Measurements from ENCODE around the gene PTGR2.
A peak's percentile ranks its signal among the peaks of the same experiment; 100 is the strongest.
"Not testable (repeated sequence)": the region's sequence is repeated elsewhere in the genome, so short reads cannot be mapped to it uniquely, and the experiment has no call there.

The PTGR2 gene

DNA sequence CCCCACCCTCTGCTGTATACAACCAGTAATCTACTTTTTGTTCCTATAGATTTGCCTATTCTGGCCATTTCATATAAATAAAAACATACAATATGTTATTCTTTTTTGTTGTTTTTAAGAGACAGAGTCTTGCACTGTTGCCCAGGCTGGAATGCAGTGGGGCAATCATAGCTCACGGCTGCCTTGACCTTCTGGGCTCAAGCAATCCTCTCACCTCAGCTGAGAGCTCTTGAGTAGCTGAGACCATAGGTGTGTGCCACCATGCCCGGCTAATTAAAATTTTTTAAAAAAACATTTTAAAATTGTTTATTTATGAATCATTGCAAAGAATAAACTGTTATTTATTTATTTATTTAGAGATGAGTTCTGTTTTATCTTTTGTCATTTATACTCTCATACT lies 11.6 kb downstream of the PTGR2 start:
- no peak overlapping the region for H3K4me3 ChIP-seq (ENCODE audit: control insufficient read depth, low read depth, low read length)
- TF ChIP-seq, protein P1, sequence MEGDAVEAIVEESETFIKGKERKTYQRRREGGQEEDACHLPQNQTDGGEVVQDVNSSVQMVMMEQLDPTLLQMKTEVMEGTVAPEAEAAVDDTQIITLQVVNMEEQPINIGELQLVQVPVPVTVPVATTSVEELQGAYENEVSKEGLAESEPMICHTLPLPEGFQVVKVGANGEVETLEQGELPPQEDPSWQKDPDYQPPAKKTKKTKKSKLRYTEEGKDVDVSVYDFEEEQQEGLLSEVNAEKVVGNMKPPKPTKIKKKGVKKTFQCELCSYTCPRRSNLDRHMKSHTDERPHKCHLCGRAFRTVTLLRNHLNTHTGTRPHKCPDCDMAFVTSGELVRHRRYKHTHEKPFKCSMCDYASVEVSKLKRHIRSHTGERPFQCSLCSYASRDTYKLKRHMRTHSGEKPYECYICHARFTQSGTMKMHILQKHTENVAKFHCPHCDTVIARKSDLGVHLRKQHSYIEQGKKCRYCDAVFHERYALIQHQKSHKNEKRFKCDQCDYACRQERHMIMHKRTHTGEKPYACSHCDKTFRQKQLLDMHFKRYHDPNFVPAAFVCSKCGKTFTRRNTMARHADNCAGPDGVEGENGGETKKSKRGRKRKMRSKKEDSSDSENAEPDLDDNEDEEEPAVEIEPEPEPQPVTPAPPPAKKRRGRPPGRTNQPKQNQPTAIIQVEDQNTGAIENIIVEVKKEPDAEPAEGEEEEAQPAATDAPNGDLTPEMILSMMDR (conservative IDR thresholded peaks at IDR 0.05; ENCODE audit: control insufficient read depth, insufficient read depth, low read depth, low read length), result no peak
- no peak for DNase-seq (ENCODE audit: low read depth)

DNA sequence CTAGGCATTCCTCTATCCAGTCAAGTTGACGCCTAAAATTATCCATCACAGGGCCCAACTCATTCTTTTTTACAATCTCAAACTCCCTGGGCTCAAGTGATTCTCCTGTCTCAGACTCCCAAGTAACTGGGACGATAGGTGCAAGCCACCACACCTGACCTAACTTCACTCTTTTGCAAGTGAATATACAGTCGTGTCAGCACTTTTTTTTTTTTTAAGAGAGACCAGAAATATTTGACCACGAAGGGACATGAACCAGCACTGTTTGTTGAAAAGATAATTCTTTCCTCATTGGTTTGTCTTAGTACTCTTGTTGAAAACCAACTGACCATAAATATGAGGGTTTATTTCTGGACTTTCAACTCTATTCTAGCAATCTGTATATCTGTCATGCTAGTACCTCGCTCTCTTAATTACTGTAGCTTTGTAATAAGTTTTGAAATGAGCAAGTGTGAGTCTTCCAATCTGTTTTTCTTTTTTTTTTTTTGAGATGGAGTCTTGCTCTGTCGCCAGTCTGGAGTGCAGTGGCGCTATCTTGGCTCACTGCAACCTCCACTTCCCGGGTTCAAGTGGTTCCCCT lies 14.0 kb downstream of the PTGR2 start:
- DNase-seq (ENCODE audit: low read depth), result no peak
- no peak overlapping the region for H3K4me3 ChIP-seq (ENCODE audit: control insufficient read depth, low read depth, low read length)
- TF ChIP-seq, protein P1 (conservative IDR thresholded peaks at IDR 0.05; ENCODE audit: control insufficient read depth, insufficient read depth, low read depth, low read length), result no peak

DNA sequence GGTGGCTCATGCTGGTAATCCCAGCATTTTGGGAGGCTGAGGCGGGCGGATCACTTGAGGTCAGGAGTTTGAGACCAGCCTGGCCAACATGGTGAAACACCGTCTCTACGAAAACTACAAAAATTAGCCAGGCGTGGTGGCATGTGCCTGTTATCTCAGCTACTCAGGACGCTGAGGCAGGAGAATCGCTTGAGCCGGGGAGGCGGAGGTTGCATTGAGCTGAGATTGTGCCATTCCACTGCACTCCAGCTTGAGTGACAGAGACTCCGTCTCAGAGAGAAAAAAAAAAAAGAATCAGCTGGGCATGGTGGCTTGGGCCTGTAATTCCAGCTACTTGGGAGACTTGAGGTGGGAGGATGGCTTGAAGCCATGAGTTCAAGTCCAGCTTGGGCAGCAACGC lies 18.1 kb downstream of the PTGR2 start:
- DNase-seq (ENCODE audit: low read depth); H3K4me3 ChIP-seq (ENCODE audit: control insufficient read depth, low read depth, low read length): not testable (repeated sequence)

DNA sequence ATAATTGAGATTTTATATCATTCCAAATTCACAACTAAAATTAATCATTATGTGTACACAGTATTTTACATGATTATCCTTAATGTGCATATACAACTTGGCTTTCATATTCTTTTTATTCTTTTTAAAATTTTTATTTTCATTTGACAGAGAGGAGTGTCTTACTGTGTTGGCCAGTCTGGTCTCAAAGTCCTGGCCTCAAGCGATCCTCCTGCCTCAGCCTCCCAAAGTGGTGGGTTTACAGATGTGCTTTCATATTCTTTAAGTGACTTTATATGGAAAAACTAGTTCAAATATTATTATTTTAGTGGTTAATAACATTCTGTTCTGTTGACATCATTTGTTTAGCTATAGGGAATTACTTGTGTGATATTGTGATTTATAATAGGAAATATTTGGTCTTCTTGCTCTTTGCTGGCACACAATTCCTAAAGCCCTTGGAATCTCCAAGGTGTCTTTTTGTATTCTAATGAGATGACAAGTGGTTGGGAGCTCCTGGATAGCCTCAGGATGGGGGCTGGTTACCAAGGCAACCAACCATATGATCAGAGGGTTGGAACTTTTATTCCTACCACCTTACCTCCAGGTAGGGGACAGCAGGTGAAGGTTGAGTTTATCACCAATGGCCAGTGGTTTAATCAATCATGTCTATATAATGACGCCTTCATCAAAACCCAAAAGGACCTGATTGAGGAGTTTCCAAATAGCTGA lies 19.0 kb downstream of the PTGR2 start:
- DNase-seq (ENCODE audit: low read depth), result no peak
- no peak overlapping the region for H3K4me3 ChIP-seq (ENCODE audit: control insufficient read depth, low read depth, low read length)
- TF ChIP-seq, protein P1 (conservative IDR thresholded peaks at IDR 0.05; ENCODE audit: control insufficient read depth, insufficient read depth, low read depth, low read length), result no peak

DNA sequence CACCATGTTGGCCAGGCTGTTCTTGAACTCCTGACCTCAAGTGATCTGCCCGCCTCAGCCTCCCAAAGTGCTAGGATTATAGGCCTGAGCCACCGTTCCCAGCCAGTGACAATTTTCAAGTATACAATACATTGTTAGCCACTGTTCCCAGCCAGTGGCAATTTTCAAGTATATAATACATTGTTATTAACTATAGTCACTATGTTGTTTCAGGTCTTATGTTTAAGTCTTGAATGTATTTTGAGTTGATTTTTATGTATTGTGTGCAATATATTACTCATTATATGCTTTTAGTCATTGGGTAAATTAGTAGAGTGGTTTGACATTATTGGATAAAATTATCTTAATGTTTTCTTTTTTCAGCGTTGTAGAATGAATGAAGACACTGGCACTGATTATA lies 22.0 kb downstream of the PTGR2 start:
- TF ChIP-seq, protein P1 (conservative IDR thresholded peaks at IDR 0.05; ENCODE audit: control insufficient read depth, insufficient read depth, low read depth, low read length), result no peak
- no peak overlapping the region for H3K4me3 ChIP-seq (ENCODE audit: control insufficient read depth, low read depth, low read length)
- DNase-seq (ENCODE audit: low read depth), result no peak

DNA sequence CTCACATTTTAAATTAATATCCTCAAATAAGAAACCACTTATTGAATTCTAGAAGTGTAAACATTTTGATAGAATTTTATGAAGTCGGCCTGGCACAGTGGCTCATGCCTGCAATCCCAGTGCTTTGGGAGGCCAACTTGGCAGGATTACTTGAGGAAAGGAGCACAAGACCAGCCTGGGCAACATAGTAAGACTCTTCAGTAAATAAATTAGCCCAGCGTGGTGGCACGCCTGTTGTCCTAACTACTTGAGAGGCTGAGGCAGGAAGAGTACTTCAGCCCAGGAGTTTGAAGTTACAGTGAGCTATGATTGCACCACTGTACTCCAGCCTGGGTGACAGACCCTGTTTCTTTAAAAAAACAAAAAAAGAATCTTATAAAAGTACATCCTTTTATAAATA lies 26.2 kb downstream of the PTGR2 start:
- no peak for DNase-seq (ENCODE audit: low read depth)
- TF ChIP-seq, protein P1 (conservative IDR thresholded peaks at IDR 0.05; ENCODE audit: control insufficient read depth, insufficient read depth, low read depth, low read length), result no peak
- no peak overlapping the region for H3K4me3 ChIP-seq (ENCODE audit: control insufficient read depth, low read depth, low read length)

DNA sequence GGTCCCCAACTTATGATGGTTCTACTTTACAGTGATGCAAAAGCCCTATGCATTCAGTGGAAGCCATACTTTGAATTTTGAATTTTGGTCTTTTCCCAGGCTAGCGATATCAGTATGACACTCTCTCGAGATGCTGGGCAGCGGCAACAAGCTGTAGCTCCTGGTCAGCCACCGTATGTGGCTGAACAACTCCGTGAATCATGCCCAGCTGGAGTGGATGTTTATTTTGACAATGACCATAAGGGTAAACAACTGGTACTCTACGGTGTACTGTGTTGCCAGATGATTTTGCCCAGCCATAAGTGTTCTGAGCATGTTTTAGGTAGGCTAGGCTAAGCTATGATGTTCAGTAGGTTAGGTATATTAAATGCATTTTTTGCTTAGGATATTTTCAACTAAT lies 26.8 kb downstream of the PTGR2 start:
- no peak overlapping the region for H3K4me3 ChIP-seq (ENCODE audit: control insufficient read depth, low read depth, low read length)
- peak; percentile 65 for DNase-seq (ENCODE audit: low read depth)
- TF ChIP-seq, protein P1 (conservative IDR thresholded peaks at IDR 0.05; ENCODE audit: control insufficient read depth, insufficient read depth, low read depth, low read length), result no peak
